Prostate gland (tissue), 2 donors: ENCODE data around the gene C5orf22. TPM values are rescaled to one million over a fixed set of nuclear protein-coding genes. Genes with fewer than 3 reads are reported as not detected.

ENCODE experiments used
- DNase-seq: peaks from one replicate; pipeline ENCODE4 v3.0.0-alpha.2; 2019; ENCODE audit warnings: low spot score
- H3K27ac ChIP-seq, 2 donors: fragments of 200-600 bp; sonication (generic); 2 replicates each; pipeline ENCODE4 v1.5.1; 2017 to 2019
- H3K27me3 ChIP-seq: fragments of 200-600 bp; sonication (generic); replicated peaks from 2 replicates; pipeline ENCODE4 v1.5.1; 2019; ENCODE audit not compliant: insufficient read depth
- H3K36me3 ChIP-seq, 2 donors: fragments of 200-600 bp; sonication (generic); 1 replicate in 1 of 2; 2 replicates in 1 of 2; pipeline versions ENCODE4 v1.5.1 to v1.8.1; 2017 to 2019
- H3K4me1 ChIP-seq: fragments of 200-600 bp; sonication (generic); replicated peaks from 2 replicates; pipeline ENCODE4 v1.5.1; 2019
- H3K4me3 ChIP-seq, 2 donors: fragments of 200-600 bp; sonication (generic); 2 replicates each; pipeline ENCODE4 v1.5.1; 2017 to 2019
- H3K9me3 ChIP-seq: fragments of 200-600 bp; sonication (generic); 2 replicates; pipeline ENCODE4 v1.5.1; 2017
- CTCF ChIP-seq, 4 experiments: fragments of 200-600 bp in 2 of 4; fragments of 450-650 bp in 2 of 4; sonication (generic) in 2 of 4; IDR thresholded peaks; 1 replicate in 3 of 4; 2 replicates in 1 of 4; pipeline ENCODE4 v1.5.1; 2016 to 2019; ENCODE audit warnings: antibody characterized with exemption in 4 of 4, mild to moderate bottlenecking in 2 of 4, moderate library complexity in 2 of 4
- POLR2A ChIP-seq: fragments of 450-650 bp; IDR thresholded peaks from one replicate; pipeline ENCODE4 v1.6.1; 2016; ENCODE audit warnings: antibody characterized with exemption, mild to moderate bottlenecking
- POLR2AphosphoS5 ChIP-seq: sonication (generic); formaldehyde crosslinking; IDR thresholded peaks from one replicate; pipeline ENCODE4 v1.6.1; 2017; ENCODE audit warnings: antibody characterized with exemption
- WGBS: methylation state at CpG from one replicate; pipeline ENCODE4 v1.1.5; 2018; 5-methylcytosine and 5-hydroxymethylcytosine counted together
- intact Hi-C: fragments of 100-400 bp; cut with DNase I; formaldehyde crosslinking; loops from one replicate; pipeline ENCODE4 v1.14.2; 2022
- total RNA-seq, 2 donors: library from RNA; depleted of rRNA; stranded (reverse); fragments of >200 nt; gene quantifications; one replicate each; pipeline ENCODE4 v1.1.0, GENCODE V29; 2016

The C5orf22 gene
- total RNA-seq, result 10 to 100 TPM; 10.6 to 18.8 TPM

- Histone ChIP-seq H3K4me3 (peak within 1 kb of the TSS; percentile 70 to 79), H3K36me3 (no peaks in the 10 kb centered on the region), H3K9me3 (no peaks in the 10 kb centered on the region), H3K27ac (peak within 1 kb of the TSS; percentile 32 to 49), H3K27me3 (no peaks in the 10 kb centered on the region), H3K4me1 (peaks cover 4% of the 10 kb centered on the region)
- intact Hi-C loops, result no loop called here
- TF ChIP-seq POLR2A (peak; percentile 49), CTCF (IDR thresholded peaks at IDR 0.05) (peak in 1 of 4 experiments; percentile 3), POLR2AphosphoS5 (peak; percentile 89)
- DNase-seq, result peak; percentile 96
- under 1% methylated on average over 48 of the region's 52 CpGs for WGBS
These were observed at the start of gene C5orf22, which contains the start of gene DROSHA for GRCh38 chr5:31531888-31532547. TSS of gene C5orf22 (plus strand) at chr5:31532301. CDS start at chr5:31532393, 92 bp downstream. TSS of gene DROSHA (minus strand) at chr5:31532093. CDS start at chr5:31529059, 3,034 bp downstream.

- TF ChIP-seq CTCF (IDR thresholded peaks at IDR 0.05) (no peak), POLR2A (no peak), POLR2AphosphoS5 (no peak)
- no peaks in the 10 kb centered on the region for H3K27me3 ChIP-seq
- H3K4me1 ChIP-seq, result no peaks in the 10 kb centered on the region
- intact Hi-C loops, result no loop called here
- WGBS, result 29% methylated on average over 7 of the region's 7 CpGs
- no peaks in the 10 kb centered on the region for H3K36me3 ChIP-seq
- no peak for DNase-seq
- H3K27ac ChIP-seq, result no peak overlapping the region
- H3K4me3 ChIP-seq, result no peak overlapping the region
- no peaks in the 10 kb centered on the region for H3K9me3 ChIP-seq
These were observed 46.5 kb upstream of the C5orf22 start for GRCh38 chr5:31485376-31486207.

GRCh38 chr5:31486441-31486840 lies 45.7 kb upstream of the C5orf22 start:
- H3K4me1 ChIP-seq, result no peaks in the 10 kb centered on the region

GRCh38 chr5:31487506-31487905 lies 44.6 kb upstream of the C5orf22 start:
- no peaks in the 10 kb centered on the region for H3K36me3 ChIP-seq
- intact Hi-C loops, result no loop called here
- H3K27ac ChIP-seq, result no peak overlapping the region
- no peaks in the 10 kb centered on the region for H3K4me1 ChIP-seq
- no peak for DNase-seq
- WGBS, result 88% methylated on average over 2 of the region's 2 CpGs
- TF ChIP-seq CTCF (IDR thresholded peaks at IDR 0.05) (no peak), POLR2AphosphoS5 (no peak), POLR2A (no peak)
- H3K27me3 ChIP-seq, result no peaks in the 10 kb centered on the region
- H3K4me3 ChIP-seq, result no peak overlapping the region
- no peaks in the 10 kb centered on the region for H3K9me3 ChIP-seq

More at GRCh38 chr5:31486441-31486840, 45.7 kb upstream of the C5orf22 start:
- Histone ChIP-seq H3K9me3 (no peaks in the 10 kb centered on the region), H3K27me3 (no peaks in the 10 kb centered on the region), H3K4me3 (no peak overlapping the region), H3K36me3 (no peaks in the 10 kb centered on the region), H3K27ac (no peak overlapping the region)
- TF ChIP-seq POLR2AphosphoS5, result no peak
- TF ChIP-seq POLR2A, result no peak
- no peak for TF ChIP-seq CTCF (IDR thresholded peaks at IDR 0.05)
- DNase-seq, result no peak
- intact Hi-C loops, result no loop called here
- WGBS, result 84% methylated on average over 6 of the region's 6 CpGs
